Measurements from ENCODE around the gene LRRC15. TPM values are rescaled to one million over a fixed set of nuclear protein-coding genes. Genes with fewer than 3 reads are reported as not detected.

The LRRC15 gene
- total RNA-seq, 1 experiment from 2014 or later, result not detected

DNA sequence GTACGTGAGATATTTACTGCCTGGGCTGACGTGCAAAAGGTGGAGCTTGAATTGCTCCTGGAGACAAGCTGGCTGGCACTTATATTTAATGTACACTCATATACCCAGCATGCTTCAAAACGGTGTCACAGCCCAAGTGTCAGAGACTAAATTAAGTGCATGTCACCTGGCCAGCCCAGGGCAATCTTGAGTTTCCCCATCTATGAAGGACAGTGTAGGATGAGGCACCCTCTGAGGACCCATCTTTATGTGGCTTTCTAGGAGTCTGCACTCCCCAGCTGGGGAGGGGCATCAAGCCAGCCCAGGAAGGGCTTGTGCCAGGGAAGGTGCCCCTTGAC, 5.3 kb downstream of the LRRC15 start:
- Histone ChIP-seq H3K27ac (no peak overlapping the region), H4K20me1 (ENCODE audit: insufficient read depth) (no peaks in the 10 kb centered on the region), H3K79me2 (ENCODE audit: low read depth) (no peaks in the 10 kb centered on the region), H3K4me2 (no peak overlapping the region), H3K36me3 (ENCODE audit: low read depth) (no peaks in the 10 kb centered on the region), H3K4me3 (no peak overlapping the region), H3K4me1 (replicated peaks; ENCODE audit: insufficient read depth) (no peaks in the 10 kb centered on the region), H3K9me2 (ENCODE audit: insufficient read depth) (no peaks in the 10 kb centered on the region), H3K27me3 (ENCODE audit: insufficient read depth, low read depth) (peaks cover 78% of the 10 kb centered on the region), H3F3A (ENCODE audit: insufficient read depth, low read depth) (no peaks in the 10 kb centered on the region), H2AFZ (no peak overlapping the region), H3K9me3 (ENCODE audit: insufficient read depth, low read depth) (no peaks in the 10 kb centered on the region)
- TF ChIP-seq CTCF (conservative IDR thresholded peaks at IDR 0.05), result no peak
- TF ChIP-seq EZH2 (IDR thresholded peaks at IDR 0.05; ENCODE audit: low read depth), result no peak
- DNase-seq, result no peak
- ChIA-PET POLR2A (ENCODE audit: unreplicated experiment) (no interaction called here), CTCF (no interaction called here)
- intact Hi-C loops (cut with micrococcal nuclease; ENCODE audit: unreplicated experiment), result no loop called here
- no TSS peak for BruUV-seq (replicated peaks)

- H3K27ac ChIP-seq, result no peak overlapping the region
- H3F3A ChIP-seq (ENCODE audit: insufficient read depth, low read depth), result no peaks in the 10 kb centered on the region
- H3K9me3 ChIP-seq (ENCODE audit: insufficient read depth, low read depth), result no peaks in the 10 kb centered on the region
- H4K20me1 ChIP-seq (ENCODE audit: insufficient read depth), result no peaks in the 10 kb centered on the region
- H3K79me2 ChIP-seq (ENCODE audit: low read depth), result no peaks in the 10 kb centered on the region
- intact Hi-C loops (cut with micrococcal nuclease; ENCODE audit: unreplicated experiment), result no loop called here
- no peaks in the 10 kb centered on the region for H3K36me3 ChIP-seq (ENCODE audit: low read depth)
- H3K4me3 ChIP-seq, result no peak overlapping the region
- no peaks in the 10 kb centered on the region for H3K4me1 ChIP-seq (replicated peaks; ENCODE audit: insufficient read depth)
- H3K9me2 ChIP-seq (ENCODE audit: insufficient read depth), result no peaks in the 10 kb centered on the region
- POLR2A ChIA-PET (ENCODE audit: unreplicated experiment), result no interaction called here
- peaks cover 84% of the 10 kb centered on the region for H3K27me3 ChIP-seq (ENCODE audit: insufficient read depth, low read depth)
- H3K4me2 ChIP-seq, result no peak overlapping the region
- no TSS peak for BruUV-seq (replicated peaks)
- no peak overlapping the region for H2AFZ ChIP-seq
- CTCF ChIA-PET, result no interaction called here
- TF ChIP-seq EZH2 (IDR thresholded peaks at IDR 0.05; ENCODE audit: low read depth), result no peak
- TF ChIP-seq CTCF (conservative IDR thresholded peaks at IDR 0.05), result no peak
- no peak for DNase-seq
Observed at GRCh38 chr3:194360568-194360967, 9.0 kb downstream of the LRRC15 start.

- POLR2A ChIA-PET (ENCODE audit: unreplicated experiment), result interaction anchor here (0.6 kb wide), 1 partner anchor 654 kb away, joined by 4 read pairs; no protein-coding TSS in a partner anchor
- Histone ChIP-seq H3K4me2 (no peak overlapping the region), H3K4me1 (replicated peaks; ENCODE audit: insufficient read depth) (no peaks in the 10 kb centered on the region), H3K79me2 (ENCODE audit: low read depth) (no peaks in the 10 kb centered on the region), H3K36me3 (ENCODE audit: low read depth) (no peaks in the 10 kb centered on the region), H3K27ac (no peak overlapping the region), H3F3A (ENCODE audit: insufficient read depth, low read depth) (no peaks in the 10 kb centered on the region), H3K9me3 (ENCODE audit: insufficient read depth, low read depth) (no peaks in the 10 kb centered on the region), H2AFZ (no peak overlapping the region), H3K27me3 (ENCODE audit: insufficient read depth, low read depth) (peaks cover 73% of the 10 kb centered on the region), H3K4me3 (no peak overlapping the region), H3K9me2 (ENCODE audit: insufficient read depth) (no peaks in the 10 kb centered on the region), H4K20me1 (ENCODE audit: insufficient read depth) (no peaks in the 10 kb centered on the region)
- TF ChIP-seq EZH2 (IDR thresholded peaks at IDR 0.05; ENCODE audit: low read depth) (no peak), CTCF (conservative IDR thresholded peaks at IDR 0.05) (no peak)
- intact Hi-C loops (cut with micrococcal nuclease; ENCODE audit: unreplicated experiment), result no loop called here
- BruUV-seq (replicated peaks), result no TSS peak
- CTCF ChIA-PET, result no interaction called here
- no peak for DNase-seq
Observed at GRCh38 chr3:194357681-194358080, 11.9 kb downstream of the LRRC15 start.

Measured in PC-9 (cell line).